SJCRH30 (cell line): Measurements from ENCODE around the gene SFRP4. TPM values are rescaled to one million over a fixed set of nuclear protein-coding genes. Genes with fewer than 3 reads are reported as not detected.

Source experiments
- DNase-seq, 2 experiments: peaks; one replicate each; pipeline ENCODE4 v3.0.0-alpha.2; 2015 to 2020
- H3K27ac ChIP-seq: fragments of 250-450 bp; sonication (Bioruptor Pico); 2 replicates; pipeline ENCODE4 v1.5.1; 2020; ENCODE audit warnings: mild to moderate bottlenecking, moderate library complexity
- H3K27me3 ChIP-seq: fragments of 250-450 bp; sonication (Bioruptor Pico); 2 replicates; pipeline ENCODE4 v1.5.1; 2020; ENCODE audit warnings: mild to moderate bottlenecking, moderate library complexity
- H3K36me3 ChIP-seq: fragments of 250-450 bp; sonication (Bioruptor Pico); 2 replicates; pipeline ENCODE4 v1.5.1; 2020; ENCODE audit warnings: mild to moderate bottlenecking, moderate library complexity
- H3K4me1 ChIP-seq: fragments of 250-450 bp; sonication (Bioruptor Pico); 2 replicates; pipeline ENCODE4 v1.5.1; 2020; ENCODE audit warnings: mild to moderate bottlenecking, moderate library complexity
- H3K4me3 ChIP-seq: fragments of 250-450 bp; sonication (Bioruptor Pico); 2 replicates; pipeline ENCODE4 v1.5.1; 2020; ENCODE audit warnings: mild to moderate bottlenecking, moderate library complexity
- H3K9me3 ChIP-seq: fragments of 250-450 bp; sonication (Bioruptor Pico); replicated peaks from 2 replicates; pipeline ENCODE4 v1.5.1; 2020; ENCODE audit warnings: mild to moderate bottlenecking, moderate library complexity
- total RNA-seq: library from RNA; depleted of rRNA; stranded (reverse); fragments of >200 nt; shearing (Covaris generic); gene quantifications from 2 replicates; pipeline ENCODE4 v1.2.3, GENCODE V29; 2014; rRNA removed

The SFRP4 gene
- total RNA-seq, 1 experiment from 2014 or later: 5.6 TPM

DNA sequence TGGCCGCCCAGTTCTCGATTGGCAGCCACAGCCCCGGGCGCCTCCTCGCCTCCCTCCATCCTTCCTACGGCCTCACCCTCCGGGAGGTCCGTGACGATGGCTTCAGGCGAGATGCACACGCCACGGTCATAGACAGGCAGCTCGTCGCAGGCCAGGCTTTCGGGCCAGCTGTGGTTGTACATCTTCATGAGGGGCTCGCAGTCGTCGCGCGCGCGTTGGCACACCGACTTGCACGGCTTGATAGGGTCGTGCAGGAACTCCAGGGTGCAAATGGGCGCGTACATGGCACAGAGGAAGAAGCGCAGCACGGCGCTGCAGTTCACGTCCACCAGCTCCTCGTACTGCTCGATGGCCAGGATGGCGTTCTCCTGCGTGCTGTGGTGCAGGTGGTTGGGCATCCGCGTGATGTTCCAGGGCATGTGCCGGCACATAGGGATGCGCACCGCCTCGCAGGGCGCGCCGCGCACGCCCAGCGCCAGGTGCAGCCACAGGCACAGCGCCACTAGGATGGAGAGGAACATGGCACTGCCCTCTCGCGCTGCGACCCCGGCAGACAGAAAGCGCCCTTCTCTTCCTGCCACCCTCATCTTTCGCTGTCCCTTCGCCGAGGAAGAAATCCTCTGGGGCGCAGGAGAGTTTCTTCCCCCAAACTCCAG, 472 bp downstream of the SFRP4 start:
- peaks cover 15% of the 10 kb centered on the region for H3K4me1 ChIP-seq
- H3K36me3 ChIP-seq: no peaks in the 10 kb centered on the region
- H3K4me3 ChIP-seq: peak overlapping the region; percentile 66
- DNase-seq: peak; percentile 86 to 87
- H3K27ac ChIP-seq: peak overlapping the region; percentile 77
- no peaks in the 10 kb centered on the region for H3K27me3 ChIP-seq
- H3K9me3 ChIP-seq: no peaks in the 10 kb centered on the region

DNA sequence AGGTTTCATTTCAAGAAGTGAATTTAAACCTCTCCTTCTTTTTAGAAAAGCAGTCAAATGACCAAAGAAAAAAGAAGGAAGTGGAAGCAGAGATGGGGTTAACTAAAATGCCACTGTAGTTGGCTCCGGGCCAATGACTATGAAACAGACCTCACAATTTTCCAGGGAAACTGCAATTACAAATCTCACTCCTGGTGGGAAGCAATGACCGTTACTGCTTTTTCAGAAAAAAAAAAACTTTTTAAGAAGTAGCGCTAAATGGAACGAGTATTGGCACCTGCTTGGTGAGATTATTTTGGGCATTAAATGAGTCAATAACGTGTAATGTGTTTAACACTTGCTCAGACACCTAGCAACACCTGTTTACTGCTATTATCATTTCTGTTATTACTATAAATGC, 1.2 kb downstream of the SFRP4 start:
- Histone ChIP-seq H3K27me3 (no peaks in the 10 kb centered on the region), H3K9me3 (no peaks in the 10 kb centered on the region), H3K4me1 (peaks cover 15% of the 10 kb centered on the region), H3K27ac (peak overlapping the region; percentile 77), H3K36me3 (0 out of 2 replicates have a peak, but pooled peaks cover 4% of the 10 kb centered on the region), H3K4me3 (peak overlapping the region; percentile 66)
- DNase-seq: peak; percentile 38 to 73

DNA sequence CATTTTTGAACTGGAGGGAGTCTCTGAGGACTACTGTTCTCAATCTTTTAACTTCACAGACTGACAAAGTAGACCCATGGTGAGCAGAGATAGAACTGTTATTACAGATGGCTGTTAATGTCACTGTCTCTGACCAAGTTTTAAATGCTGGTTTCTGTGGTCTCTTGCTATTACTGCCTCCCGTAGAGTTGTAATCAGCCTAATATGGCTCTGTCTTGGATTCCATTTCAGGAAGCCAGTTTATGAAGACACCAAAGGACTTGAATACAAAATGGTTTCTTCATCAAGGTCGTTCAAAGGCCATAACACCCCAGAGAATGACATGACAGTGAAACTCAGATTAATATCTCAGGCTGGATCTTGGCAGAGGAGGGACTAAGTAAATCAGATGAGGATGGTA, 3.9 kb downstream of the SFRP4 start:
- Histone ChIP-seq H3K36me3 (peaks cover 11% of the 10 kb centered on the region; the same call in 1 of the 2 replicates), H3K27me3 (no peaks in the 10 kb centered on the region), H3K27ac (no peak overlapping the region), H3K4me1 (peaks cover 14% of the 10 kb centered on the region), H3K9me3 (no peaks in the 10 kb centered on the region), H3K4me3 (no peak overlapping the region)
- no peak for DNase-seq

DNA sequence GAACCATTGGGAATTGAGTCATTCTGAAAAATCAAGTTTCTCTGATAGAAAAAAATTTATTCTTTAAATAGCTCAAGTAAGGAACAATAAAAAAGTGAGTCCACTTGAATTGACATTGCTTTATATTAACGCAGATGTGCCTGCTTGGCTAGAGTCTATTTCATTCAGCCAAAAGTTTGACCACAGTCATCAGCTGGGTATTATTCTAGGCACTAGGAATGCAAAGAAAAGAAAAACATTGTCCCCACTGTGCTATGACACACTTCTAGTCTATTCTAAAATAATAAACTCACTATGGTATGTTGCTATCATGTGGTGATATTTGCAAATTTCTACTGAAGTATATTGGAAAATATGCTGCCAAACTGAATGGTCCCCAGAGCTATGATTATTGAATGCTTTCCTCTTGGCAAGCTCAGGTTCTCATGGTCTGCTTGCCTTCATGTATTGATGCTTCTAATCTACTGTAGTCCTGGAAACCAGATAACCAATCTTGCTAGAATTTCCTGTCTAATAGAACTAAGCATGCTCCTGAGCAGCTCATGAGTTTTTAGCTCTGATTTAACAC, 8.3 kb downstream of the SFRP4 start:
- Histone ChIP-seq H3K4me1 (no peaks in the 10 kb centered on the region), H3K4me3 (no peak overlapping the region), H3K27me3 (no peaks in the 10 kb centered on the region), H3K27ac (no peak overlapping the region), H3K9me3 (no peaks in the 10 kb centered on the region), H3K36me3 (peaks cover 11% of the 10 kb centered on the region; the same call in 1 of the 2 replicates)
- no peak for DNase-seq

DNA sequence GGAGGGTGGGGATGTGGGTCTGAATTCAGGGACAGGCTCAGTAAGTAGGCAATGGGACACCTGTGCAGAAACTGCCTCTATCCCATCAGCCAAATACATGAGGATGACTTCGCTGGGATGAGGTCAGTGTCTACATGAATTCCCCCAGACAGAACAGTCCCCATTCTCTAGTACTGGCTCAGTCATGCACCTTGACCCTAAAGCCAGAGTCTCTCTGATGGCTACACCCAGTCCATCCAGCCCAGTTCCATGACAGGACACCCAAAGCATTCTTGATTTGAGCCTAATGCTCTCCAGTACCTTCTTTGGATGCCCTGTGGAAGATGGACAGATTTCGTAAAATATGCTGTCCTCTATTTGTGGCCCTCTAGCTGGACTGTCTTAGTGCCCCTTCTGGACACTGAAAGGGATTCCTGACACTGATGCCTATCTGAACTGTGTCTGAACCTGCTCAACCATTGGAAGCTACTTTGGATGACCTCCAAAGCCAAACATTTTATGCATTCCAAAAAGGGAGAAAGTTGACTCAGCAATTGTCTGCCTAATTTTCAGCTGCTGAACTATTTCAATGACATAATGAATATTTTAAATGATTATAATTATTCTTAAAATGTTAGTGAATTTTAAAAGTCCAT, 14.6 kb downstream of the SFRP4 start:
- peak overlapping the region; percentile 71 for H3K27ac ChIP-seq
- H3K9me3 ChIP-seq: no peaks in the 10 kb centered on the region
- peaks cover 20% of the 10 kb centered on the region for H3K4me1 ChIP-seq
- peak; percentile 55 to 71 for DNase-seq
- no peaks in the 10 kb centered on the region for H3K27me3 ChIP-seq
- no peak overlapping the region for H3K4me3 ChIP-seq
- H3K36me3 ChIP-seq: no peaks in the 10 kb centered on the region

DNA sequence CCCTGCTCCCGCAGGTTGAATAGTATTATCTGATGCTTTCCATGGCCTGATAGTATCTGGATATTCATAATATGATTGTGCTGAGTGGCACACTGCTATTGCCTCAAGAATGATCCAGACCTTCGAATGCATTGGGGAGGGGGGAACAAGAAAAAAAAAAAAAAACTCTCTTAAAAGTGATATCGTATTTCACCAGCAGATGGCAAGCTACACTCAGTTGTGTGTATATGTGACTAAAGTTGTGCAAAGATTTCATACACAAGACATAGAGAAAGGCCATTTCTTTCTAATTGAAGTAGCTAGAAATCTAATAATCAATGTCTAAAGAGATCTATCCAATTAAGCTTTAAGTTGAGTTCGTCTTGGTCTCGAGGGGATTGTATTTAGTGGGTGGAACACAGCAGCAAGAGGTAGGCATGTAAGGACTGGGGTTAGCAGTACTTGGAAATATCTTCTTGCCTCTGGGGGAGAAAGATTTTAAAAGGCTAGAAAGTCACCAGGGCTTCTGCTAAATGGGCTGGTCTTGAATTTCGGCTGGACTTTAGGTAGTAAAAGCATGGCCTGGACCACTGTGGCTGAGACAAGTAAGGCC, 15.3 kb downstream of the SFRP4 start:
- no peaks in the 10 kb centered on the region for H3K9me3 ChIP-seq
- H3K4me1 ChIP-seq: peaks cover 20% of the 10 kb centered on the region
- no peaks in the 10 kb centered on the region for H3K27me3 ChIP-seq
- peak; percentile 23 to 73 for DNase-seq
- peak overlapping the region; percentile 71 for H3K27ac ChIP-seq
- no peak overlapping the region for H3K4me3 ChIP-seq
- H3K36me3 ChIP-seq: no peaks in the 10 kb centered on the region

DNA sequence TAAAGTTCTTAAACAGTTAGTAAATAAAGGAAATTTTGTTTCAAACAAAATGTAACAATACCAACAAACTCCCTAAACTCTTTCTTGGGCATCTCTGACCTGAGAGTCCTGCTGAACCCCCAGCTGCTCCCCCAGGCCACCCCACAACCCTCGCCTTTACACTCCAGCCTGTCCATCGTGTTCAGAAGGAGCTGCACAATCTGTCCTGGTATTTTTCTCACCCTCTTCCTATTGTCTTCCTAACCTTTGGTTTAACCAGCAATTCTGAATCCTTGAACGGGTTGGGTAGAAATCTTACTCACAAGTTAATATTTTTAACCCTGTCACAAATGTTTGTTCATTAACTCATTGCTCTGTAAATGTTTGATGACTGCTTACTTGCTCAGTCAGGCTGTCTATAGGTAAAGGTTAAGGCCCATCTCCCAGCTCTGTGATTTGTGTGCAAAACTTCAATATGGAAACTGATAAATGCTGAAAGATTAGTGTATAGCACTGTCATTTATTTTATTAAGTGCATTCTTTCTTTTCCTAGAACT, 16.8 kb downstream of the SFRP4 start:
- H3K4me1 ChIP-seq: peaks cover 20% of the 10 kb centered on the region
- no peak for DNase-seq
- H3K36me3 ChIP-seq: no peaks in the 10 kb centered on the region
- H3K9me3 ChIP-seq: no peaks in the 10 kb centered on the region
- H3K4me3 ChIP-seq: no peak overlapping the region
- H3K27me3 ChIP-seq: no peaks in the 10 kb centered on the region
- no peak overlapping the region for H3K27ac ChIP-seq

DNA sequence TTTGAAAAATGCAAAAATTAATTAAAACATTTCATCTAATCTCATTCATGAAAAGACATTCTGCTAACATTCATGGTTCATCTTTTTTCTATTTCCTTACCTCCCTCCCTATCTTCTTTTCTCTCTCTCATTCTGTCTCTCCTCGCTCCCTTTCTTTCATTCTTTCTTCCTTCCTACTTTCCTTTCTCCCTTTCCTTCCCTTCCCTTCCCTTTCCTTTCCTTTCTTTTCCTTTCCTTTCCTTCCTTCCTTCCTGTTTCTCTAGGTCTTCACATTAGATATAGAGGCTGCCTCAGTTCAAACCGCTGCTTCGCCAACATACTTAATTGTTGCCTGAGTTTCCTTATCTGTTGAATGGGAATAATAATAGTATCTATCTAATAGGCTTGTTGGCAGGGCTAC, 21.9 kb downstream of the SFRP4 start:
- Histone ChIP-seq H3K27ac (no peak overlapping the region), H3K4me3 (no peak overlapping the region), H3K4me1 (no peaks in the 10 kb centered on the region), H3K36me3 (no peaks in the 10 kb centered on the region), H3K9me3 (no peaks in the 10 kb centered on the region), H3K27me3 (no peaks in the 10 kb centered on the region)
- no peak for DNase-seq

DNA sequence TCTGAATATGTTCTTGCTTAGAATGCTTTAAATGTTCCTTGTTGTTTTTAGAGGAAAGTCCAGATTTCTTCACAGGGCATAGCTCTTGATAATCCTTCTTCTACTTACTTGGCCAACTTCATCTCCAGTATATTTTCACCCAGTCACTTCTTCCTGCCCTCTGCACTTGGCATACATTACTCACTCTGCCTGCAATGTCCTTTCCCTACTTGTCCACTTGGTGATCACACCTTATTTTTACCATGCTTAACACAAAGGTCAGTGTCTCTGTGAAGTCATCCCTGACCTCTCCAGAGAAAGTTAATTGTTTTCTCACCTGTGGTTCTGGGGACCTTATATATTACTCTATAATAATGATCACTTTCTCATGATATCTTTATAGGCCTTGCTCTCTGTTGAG, 23.3 kb downstream of the SFRP4 start:
- Histone ChIP-seq H3K9me3 (no peaks in the 10 kb centered on the region), H3K4me1 (no peaks in the 10 kb centered on the region), H3K27me3 (no peaks in the 10 kb centered on the region), H3K27ac (no peak overlapping the region), H3K4me3 (no peak overlapping the region), H3K36me3 (no peaks in the 10 kb centered on the region)
- DNase-seq: no peak

DNA sequence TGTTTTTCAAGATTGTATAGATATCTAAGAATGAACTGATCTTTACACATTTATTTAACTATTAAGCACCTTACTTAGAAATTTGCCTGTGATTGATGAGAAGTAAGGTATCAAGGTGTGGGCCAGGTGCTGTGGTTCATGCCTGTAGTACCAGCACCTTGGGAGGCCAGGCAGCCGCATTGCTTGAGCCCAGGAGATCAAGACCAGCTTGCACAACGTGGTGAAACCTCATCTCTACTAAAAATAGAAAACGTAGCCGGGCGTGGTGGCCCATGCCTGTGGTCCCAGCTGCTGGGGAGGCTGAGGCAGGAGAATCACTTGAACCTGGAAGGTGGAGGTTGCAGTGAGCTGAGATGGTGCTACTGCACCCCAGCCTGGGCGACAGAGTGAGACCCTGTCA, 34.5 kb downstream of the SFRP4 start:
- Histone ChIP-seq H3K9me3 (no peaks in the 10 kb centered on the region), H3K27ac (no peak overlapping the region), H3K4me1 (no peaks in the 10 kb centered on the region), H3K36me3 (no peaks in the 10 kb centered on the region), H3K4me3 (no peak overlapping the region), H3K27me3 (no peaks in the 10 kb centered on the region)
- no peak for DNase-seq

Other genes starting within 250 kb of the SFRP4 start
- gene GPR141, start 233.1 kb downstream of the SFRP4 start, total RNA-seq: not detected in 2 replicates
- gene NME8, start 68.2 kb downstream of the SFRP4 start, total RNA-seq: not detected in 2 replicates
- gene EPDR1, start 3.8 kb upstream of the SFRP4 start, total RNA-seq: 20.2 and 23.3 TPM in 2 replicates